ENCODE data around the gene PPFIA4. TPM values are rescaled to one million over a fixed set of nuclear protein-coding genes. Genes with fewer than 3 reads are reported as not detected.

Gene PPFIA4
- polyA plus RNA-seq, 1 of the 3 experiments (the other 2 are of a cell fraction): 4.4 TPM

GRCh38 chr1:203117611-203118575, 91.6 kb downstream of the PPFIA4 start:
- DNase-seq: peak; percentile 95
- Histone ChIP-seq H4K20me1 (ENCODE audit: insufficient read depth) (no peaks in the 10 kb centered on the region), H3K4me3 (ENCODE audit: low read depth in 2 of 2, low read length in 1 of 2) (peak overlapping the region in 1 of 2 experiments; percentile 35; a peak in 1 of 4 replicates), H3K9me2 (no peaks in the 10 kb centered on the region), H3K36me3 (replicated peaks in 1 of 2; ENCODE audit: control insufficient read depth in 1 of 2, insufficient read depth in 2 of 2, low read length in 1 of 2) (no peaks in the 10 kb centered on the region), H3K4me1 (ENCODE audit: control insufficient read depth in 1 of 2, insufficient read depth in 2 of 2, low read depth in 1 of 2, low read length in 1 of 2) (no peaks in the 10 kb centered on the region; a peak in 1 of 4 replicates), H3K9me3 (no peaks in the 10 kb centered on the region), H3K9ac (no peak overlapping the region), H3K27me3 (ENCODE audit: insufficient read depth) (peaks cover 11% of the 10 kb centered on the region), H3K4me2 (no peak overlapping the region), H2AFZ (ENCODE audit: low read depth) (no peak overlapping the region), H3F3A (replicated peaks; ENCODE audit: insufficient read depth) (no peaks in the 10 kb centered on the region), H3K79me2 (ENCODE audit: insufficient read depth) (no peaks in the 10 kb centered on the region), H3K27ac (ENCODE audit: low read depth in 2 of 2, low read length in 1 of 2) (no peak overlapping the region)
- WGBS (ENCODE audit: low lambda C conversion rate): 32% methylated on average over 28 of the region's 35 CpGs
- TF ChIP-seq, protein P1, sequence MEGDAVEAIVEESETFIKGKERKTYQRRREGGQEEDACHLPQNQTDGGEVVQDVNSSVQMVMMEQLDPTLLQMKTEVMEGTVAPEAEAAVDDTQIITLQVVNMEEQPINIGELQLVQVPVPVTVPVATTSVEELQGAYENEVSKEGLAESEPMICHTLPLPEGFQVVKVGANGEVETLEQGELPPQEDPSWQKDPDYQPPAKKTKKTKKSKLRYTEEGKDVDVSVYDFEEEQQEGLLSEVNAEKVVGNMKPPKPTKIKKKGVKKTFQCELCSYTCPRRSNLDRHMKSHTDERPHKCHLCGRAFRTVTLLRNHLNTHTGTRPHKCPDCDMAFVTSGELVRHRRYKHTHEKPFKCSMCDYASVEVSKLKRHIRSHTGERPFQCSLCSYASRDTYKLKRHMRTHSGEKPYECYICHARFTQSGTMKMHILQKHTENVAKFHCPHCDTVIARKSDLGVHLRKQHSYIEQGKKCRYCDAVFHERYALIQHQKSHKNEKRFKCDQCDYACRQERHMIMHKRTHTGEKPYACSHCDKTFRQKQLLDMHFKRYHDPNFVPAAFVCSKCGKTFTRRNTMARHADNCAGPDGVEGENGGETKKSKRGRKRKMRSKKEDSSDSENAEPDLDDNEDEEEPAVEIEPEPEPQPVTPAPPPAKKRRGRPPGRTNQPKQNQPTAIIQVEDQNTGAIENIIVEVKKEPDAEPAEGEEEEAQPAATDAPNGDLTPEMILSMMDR (IDR thresholded peaks at IDR 0.05): peak; percentile 76
- TF ChIP-seq FOSL2 (IDR thresholded peaks at IDR 0.05; ENCODE audit: borderline replicate concordance, low read depth) (no peak), RAD21 (IDR thresholded peaks at IDR 0.05; ENCODE audit: low read length) (peak; percentile 95), SMC3 (IDR thresholded peaks at IDR 0.05; ENCODE audit: low read depth, low read length) (peak; percentile 98)
- POLR2A ChIA-PET: interaction anchor here (0.7 to 1.7 kb wide), 2 partner anchors 52 to 98 kb away, joined by 3 to 12 read pairs; no protein-coding TSS in a partner anchor
- CTCF ChIA-PET: interaction anchor here (0.6 to 26.1 kb wide), 60 partner anchors 9 to 226 kb away, joined by 3 to 602 read pairs (median 6); partner anchors contain the start of genes ADORA1, CHI3L1, MYBPH and MYOG

DNA sequence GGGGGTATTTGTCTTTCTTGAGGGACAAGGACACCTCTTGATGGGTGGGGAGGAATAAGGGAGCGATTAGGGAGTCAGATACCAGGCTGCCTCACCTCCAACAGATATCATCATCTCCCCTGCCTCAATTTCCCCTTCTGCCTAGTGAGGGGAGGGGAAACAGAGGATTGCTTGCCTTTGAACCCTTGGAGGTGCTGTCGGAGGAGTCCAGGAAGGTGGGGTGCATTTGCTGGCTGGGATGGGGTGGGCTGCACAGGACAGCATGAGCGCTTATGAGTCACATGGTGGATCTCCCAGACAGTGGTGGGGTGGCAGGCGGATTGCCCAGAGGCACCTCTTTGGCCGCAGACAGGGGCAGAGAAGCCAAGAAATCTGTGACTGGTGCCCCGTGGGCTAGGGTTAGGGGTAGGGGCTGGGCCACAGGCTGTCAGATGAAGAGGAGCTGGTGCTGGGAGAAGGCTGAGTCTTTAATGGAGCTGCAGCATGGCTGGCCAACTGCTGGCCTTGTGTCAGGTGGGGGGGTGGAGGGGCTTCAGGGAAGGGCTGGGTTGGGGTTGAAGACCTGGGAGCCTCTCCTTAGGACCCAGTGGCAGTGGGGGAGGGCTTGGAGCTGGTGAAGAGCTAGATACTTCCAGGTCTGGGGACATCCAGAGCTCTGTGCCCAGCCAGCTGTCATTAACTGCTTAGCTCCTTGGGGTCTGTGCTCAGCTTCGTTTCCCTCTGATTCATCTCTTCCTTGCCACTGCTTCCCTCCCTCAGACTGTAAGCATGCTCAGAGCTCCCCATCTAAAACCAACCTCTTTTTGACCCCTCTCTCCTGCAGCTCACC, 94.2 kb downstream of the PPFIA4 start:
- no peak overlapping the region for H3K27ac ChIP-seq (ENCODE audit: low read depth in 2 of 2, low read length in 1 of 2)
- H3K36me3 ChIP-seq (replicated peaks in 1 of 2; ENCODE audit: control insufficient read depth in 1 of 2, insufficient read depth in 2 of 2, low read length in 1 of 2): no peaks in the 10 kb centered on the region
- no peak overlapping the region for H3K4me2 ChIP-seq
- ChIA-PET POLR2A (no interaction called here), CTCF (interaction anchor here (0.7 to 26.1 kb wide), 9 partner anchors 11 to 149 kb away, joined by 3 to 602 read pairs (median 48); no protein-coding TSS in a partner anchor)
- H3K4me3 ChIP-seq (ENCODE audit: low read depth in 2 of 2, low read length in 1 of 2): no peak overlapping the region
- no peaks in the 10 kb centered on the region for H3K79me2 ChIP-seq (ENCODE audit: insufficient read depth)
- TF ChIP-seq CHD2 (IDR thresholded peaks at IDR 0.05; ENCODE audit: low read length, partially characterized antibody) (no peak), ELF1 (IDR thresholded peaks at IDR 0.05) (no peak), REST (IDR thresholded peaks at IDR 0.05; ENCODE audit: low read depth, low read length) (no peak), RFX5 (IDR thresholded peaks at IDR 0.05; ENCODE audit: low read length) (no peak), RCOR1 (IDR thresholded peaks at IDR 0.05; ENCODE audit: low read length) (no peak), JUND (IDR thresholded peaks at IDR 0.05) (no peak), FOXJ3 (CRISPR knock-in tag; IDR thresholded peaks at IDR 0.05) (no peak), SMC3 (IDR thresholded peaks at IDR 0.05; ENCODE audit: low read depth, low read length) (no peak), ZBTB33 (IDR thresholded peaks at IDR 0.05; ENCODE audit: borderline replicate concordance, low read depth) (no peak), NRF1 (IDR thresholded peaks at IDR 0.05; ENCODE audit: low read depth, low read length) (no peak)
- H3K9me3 ChIP-seq: no peaks in the 10 kb centered on the region
- H4K20me1 ChIP-seq (ENCODE audit: insufficient read depth): no peaks in the 10 kb centered on the region
- no peak overlapping the region for H3K9ac ChIP-seq
- H3F3A ChIP-seq (replicated peaks; ENCODE audit: insufficient read depth): no peaks in the 10 kb centered on the region
- H2AFZ ChIP-seq (ENCODE audit: low read depth): no peak overlapping the region
- peaks cover 11 to 13% of the 10 kb centered on the region in 2 experiments for H3K4me1 ChIP-seq (ENCODE audit: control insufficient read depth in 1 of 2, insufficient read depth in 2 of 2, low read depth in 1 of 2, low read length in 1 of 2)
- peaks cover 4% of the 10 kb centered on the region; the same call in 1 of the 2 replicates for H3K27me3 ChIP-seq (ENCODE audit: insufficient read depth)
- no peaks in the 10 kb centered on the region for H3K9me2 ChIP-seq
- 62% methylated on average over 6 of the region's 7 CpGs for WGBS (ENCODE audit: low lambda C conversion rate)
- DNase-seq: no peak
